Natural killer cell (primary cell): ENCODE measurements around the gene ACP2. TPM values are rescaled to one million over a fixed set of nuclear protein-coding genes. Genes with fewer than 3 reads are reported as not detected.
A peak's percentile ranks its signal among the peaks of the same experiment; 100 is the strongest.

ENCODE experiments used
- ATAC-seq, 3 donors: fragments of 150-1000 bp in 2 of 3; fragments of 200-7000 bp in 1 of 3; cut with Tn5 transposase; 1 replicate in 1 of 3; 2 replicates in 2 of 3; pipeline ENCODE4 v1.10.0; 2021; ENCODE audit warnings: mild to moderate bottlenecking in 2 of 3, moderate library complexity in 2 of 3
- DNase-seq, 2 donors: peaks; one replicate each; pipeline versions ENCODE4 v3.0.0 to v3.0.0-alpha.2; 2013 to 2021; ENCODE audit warnings: mixed read lengths in 1 of 2
- H3K27ac ChIP-seq: one replicate; pipeline ENCODE4 v1.5.1; 2013; ENCODE audit warnings: mild to moderate bottlenecking, low read length
- H3K27me3 ChIP-seq: one replicate; pipeline ENCODE4 v1.6.1; 2013; ENCODE audit warnings: low read length; ENCODE audit not compliant: control insufficient read depth, insufficient read depth
- H3K36me3 ChIP-seq: one replicate; pipeline ENCODE4 v1.6.1; 2013; ENCODE audit warnings: low read length; ENCODE audit not compliant: control insufficient read depth, insufficient read depth
- H3K4me1 ChIP-seq: one replicate; pipeline ENCODE4 v1.6.1; 2013; ENCODE audit warnings: low read length; ENCODE audit not compliant: control insufficient read depth, insufficient read depth
- H3K4me3 ChIP-seq: one replicate; pipeline ENCODE4 v1.5.1; 2013; ENCODE audit warnings: low read length
- H3K9me3 ChIP-seq: one replicate; pipeline ENCODE4 v1.6.1; 2013; ENCODE audit warnings: low read length; ENCODE audit not compliant: control insufficient read depth, insufficient read depth
- H3K27ac Mint-ChIP-seq, 2 donors: one replicate each; pipeline ENCODE4 v1.8.0; 2022; ENCODE audit warnings: mild to moderate bottlenecking in 2 of 2, mixed read lengths in 2 of 2, moderate library complexity in 1 of 2
- H3K27me3 Mint-ChIP-seq, 2 donors: one replicate each; pipeline ENCODE4 v1.8.0; 2022; ENCODE audit warnings: low read depth in 2 of 2, mixed read lengths in 2 of 2
- H3K36me3 Mint-ChIP-seq: one replicate; pipeline ENCODE4 v1.8.0; 2022; ENCODE audit warnings: mixed read lengths
- H3K4me1 Mint-ChIP-seq, 2 donors: one replicate each; pipeline ENCODE4 v1.8.0; 2022; ENCODE audit warnings: mixed read lengths in 2 of 2
- H3K4me3 Mint-ChIP-seq: one replicate; pipeline ENCODE4 v1.8.0; 2022; ENCODE audit warnings: mild to moderate bottlenecking, moderate library complexity, mixed read lengths
- H3K9me3 Mint-ChIP-seq, 2 donors: one replicate each; pipeline ENCODE4 v1.8.0; 2022; ENCODE audit warnings: mixed read lengths in 2 of 2
- WGBS: methylation state at CpG from one replicate; pipeline ENCODE4 v1.1.7; 2013; ENCODE audit warnings: missing lambda C conversion rate; ENCODE audit not compliant: insufficient coverage; 5-methylcytosine and 5-hydroxymethylcytosine counted together
- intact Hi-C: fragments of 100-400 bp; cut with micrococcal nuclease; formaldehyde crosslinking; loops from one replicate; pipeline ENCODE4 v1.14.2; 2022
- total RNA-seq, 4 donors: library from RNA; stranded (reverse); fragments of 120-200 nt in 1 of 4; gene quantifications; one replicate each; pipeline versions ENCODE4 v1.2.3 to v1.2.4, GENCODE V29; 2013 to 2022
- TF ChIP-seq, protein P1 (sequence below): fragments of 200-600 bp; IDR thresholded peaks from one replicate; pipeline ENCODE4 v1.8.0; 2022; ENCODE audit warnings: antibody characterized with exemption

ACP2 gene
- total RNA-seq, 3 donors from 2014 or later (not counting 1 experiment from before 2014, with no cell fraction given), result 15.5 to 21.9 (median 16.8) TPM

DNA sequence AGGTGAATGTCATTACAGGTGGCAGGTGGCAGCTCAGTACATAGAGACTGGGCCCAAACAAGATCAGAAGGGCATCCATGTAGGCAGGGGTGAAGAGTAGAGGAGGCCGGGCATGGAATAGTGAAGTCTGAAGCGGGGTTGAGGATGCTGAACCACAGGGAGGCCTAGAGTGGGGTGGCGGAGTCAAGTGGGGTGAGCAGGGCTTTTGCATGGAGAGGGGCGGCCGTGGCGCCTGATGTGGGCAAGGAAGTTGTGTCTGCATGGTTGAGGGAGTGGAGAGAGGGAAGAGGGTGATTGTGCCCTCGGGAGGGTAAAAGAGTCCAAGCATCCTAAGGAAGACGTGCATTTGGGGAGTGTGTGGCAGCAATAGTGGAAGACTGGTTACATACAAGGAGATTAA lies 19.5 kb downstream of the ACP2 start:
- Histone ChIP-seq H3K27me3 (no peaks in the 10 kb centered on the region), H3K27ac (no peak overlapping the region), H3K4me1 (peaks cover 2% of the 10 kb centered on the region), H3K9me3 (no peaks in the 10 kb centered on the region), H3K4me3 (no peak overlapping the region), H3K36me3 (peaks cover 8% of the 10 kb centered on the region)
- Mint-ChIP-seq H3K4me1 (peaks cover 6 to 12% of the 10 kb centered on the region in 2 donors), H3K9me3 (no peaks in the 10 kb centered on the region), H3K27me3 (no peaks in the 10 kb centered on the region), H3K36me3 (no peaks in the 10 kb centered on the region), H3K4me3 (no peak overlapping the region), H3K27ac (no peak overlapping the region)
- TF ChIP-seq, protein P1, sequence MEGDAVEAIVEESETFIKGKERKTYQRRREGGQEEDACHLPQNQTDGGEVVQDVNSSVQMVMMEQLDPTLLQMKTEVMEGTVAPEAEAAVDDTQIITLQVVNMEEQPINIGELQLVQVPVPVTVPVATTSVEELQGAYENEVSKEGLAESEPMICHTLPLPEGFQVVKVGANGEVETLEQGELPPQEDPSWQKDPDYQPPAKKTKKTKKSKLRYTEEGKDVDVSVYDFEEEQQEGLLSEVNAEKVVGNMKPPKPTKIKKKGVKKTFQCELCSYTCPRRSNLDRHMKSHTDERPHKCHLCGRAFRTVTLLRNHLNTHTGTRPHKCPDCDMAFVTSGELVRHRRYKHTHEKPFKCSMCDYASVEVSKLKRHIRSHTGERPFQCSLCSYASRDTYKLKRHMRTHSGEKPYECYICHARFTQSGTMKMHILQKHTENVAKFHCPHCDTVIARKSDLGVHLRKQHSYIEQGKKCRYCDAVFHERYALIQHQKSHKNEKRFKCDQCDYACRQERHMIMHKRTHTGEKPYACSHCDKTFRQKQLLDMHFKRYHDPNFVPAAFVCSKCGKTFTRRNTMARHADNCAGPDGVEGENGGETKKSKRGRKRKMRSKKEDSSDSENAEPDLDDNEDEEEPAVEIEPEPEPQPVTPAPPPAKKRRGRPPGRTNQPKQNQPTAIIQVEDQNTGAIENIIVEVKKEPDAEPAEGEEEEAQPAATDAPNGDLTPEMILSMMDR, result no peak
- WGBS, result 92% methylated on average over 8 of the region's 8 CpGs
- no peak for ATAC-seq
- DNase-seq, result no peak
- intact Hi-C loops, result no loop called here

DNA sequence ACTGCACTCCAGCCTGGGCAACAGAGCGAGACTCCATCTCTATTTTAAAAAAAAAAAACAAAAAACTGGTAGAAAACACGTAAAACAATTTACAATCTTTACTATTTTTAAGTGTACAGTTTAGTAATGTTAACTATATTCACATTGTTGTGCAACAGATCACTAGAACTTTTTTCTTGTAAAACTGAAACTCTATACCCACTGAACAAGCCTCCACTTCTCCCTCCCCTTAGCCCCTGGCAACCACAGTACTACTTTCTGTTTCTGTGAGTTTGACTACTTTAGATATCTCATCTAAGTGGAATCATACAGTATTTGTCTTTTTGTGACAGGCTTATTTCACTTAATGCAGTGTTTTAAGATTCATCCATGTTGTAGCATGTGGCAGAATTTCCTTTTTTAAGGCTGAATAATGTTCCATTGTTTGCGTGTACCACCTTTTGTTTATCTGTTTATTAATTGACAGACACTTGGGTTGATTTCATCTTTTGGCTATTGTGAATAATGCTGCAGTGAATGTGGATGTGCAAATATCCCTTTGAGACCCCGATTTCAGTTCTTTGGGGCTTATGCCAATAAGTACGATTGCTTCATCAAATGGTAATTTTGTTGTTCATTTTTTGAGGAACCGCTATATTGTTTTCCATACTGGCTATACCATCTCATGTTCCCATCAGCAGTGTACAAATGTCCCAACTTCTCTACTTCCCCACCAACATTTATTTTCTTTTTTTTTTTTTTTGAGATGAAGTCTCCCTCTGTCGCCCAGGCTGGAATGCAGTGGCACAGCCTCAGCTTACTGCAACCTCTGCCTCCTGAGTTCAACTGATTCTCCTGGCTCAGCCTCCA lies 22.8 kb downstream of the ACP2 start:
- Mint-ChIP-seq H3K27me3 (no peaks in the 10 kb centered on the region), H3K9me3 (no peaks in the 10 kb centered on the region), H3K4me1 (peaks cover 6 to 12% of the 10 kb centered on the region in 2 donors), H3K27ac (peak overlapping the region; percentile 56 to 59), H3K36me3 (no peaks in the 10 kb centered on the region), H3K4me3 (no peak overlapping the region)
- intact Hi-C loops, result no loop called here
- ATAC-seq (peak; percentile 73 to 87 (median 77)), DNase-seq (no peak)
- H3K27me3 ChIP-seq, result no peaks in the 10 kb centered on the region
- H3K9me3 ChIP-seq, result no peaks in the 10 kb centered on the region
- 82% methylated on average over 7 of the region's 7 CpGs for WGBS
- H3K4me1 ChIP-seq, result no peaks in the 10 kb centered on the region
- H3K4me3 ChIP-seq, result no peak overlapping the region
- no peak overlapping the region for H3K27ac ChIP-seq
- TF ChIP-seq, protein P1, result no peak
- peaks cover 17% of the 10 kb centered on the region for H3K36me3 ChIP-seq

DNA sequence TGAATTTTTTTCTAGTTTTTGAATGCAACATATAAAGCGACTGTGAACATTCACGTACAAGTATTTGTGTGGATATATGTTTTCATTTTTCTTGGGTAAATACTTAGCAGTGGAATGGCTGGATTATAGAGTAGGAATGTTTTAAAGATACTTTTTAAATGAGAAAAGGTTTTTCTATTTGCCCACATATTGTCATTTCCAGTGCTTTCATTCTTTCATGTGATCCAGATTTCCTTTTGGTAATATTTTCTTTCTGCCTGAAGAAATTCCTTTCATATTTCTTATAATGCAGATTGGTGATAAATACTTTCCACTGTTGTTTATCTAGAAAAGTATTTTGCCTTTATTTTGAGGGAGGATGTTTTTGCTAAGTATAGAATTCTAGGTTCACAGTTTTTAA lies 25.9 kb downstream of the ACP2 start:
- Histone ChIP-seq H3K4me1 (no peaks in the 10 kb centered on the region), H3K27ac (no peak overlapping the region), H3K4me3 (no peak overlapping the region), H3K9me3 (no peaks in the 10 kb centered on the region), H3K27me3 (no peaks in the 10 kb centered on the region), H3K36me3 (peaks cover 19% of the 10 kb centered on the region)
- ATAC-seq (no peak), DNase-seq (no peak)
- intact Hi-C loops, result no loop called here
- Mint-ChIP-seq H3K4me3 (no peak overlapping the region), H3K4me1 (peaks cover 14 to 20% of the 10 kb centered on the region in 2 donors), H3K27ac (no peak overlapping the region), H3K36me3 (no peaks in the 10 kb centered on the region), H3K9me3 (no peaks in the 10 kb centered on the region), H3K27me3 (no peaks in the 10 kb centered on the region)
- 97% methylated on average over 2 of the region's 2 CpGs for WGBS
- TF ChIP-seq, protein P1, result no peak
